DMS 273 treated with DMSO at 0.1 percent for 48 hours (cell line): ENCODE measurements around the gene XKR7.
"Not testable (repeated sequence)": the region's sequence is repeated elsewhere in the genome, so short reads cannot be mapped to it uniquely, and the experiment has no call there.

Experiments
- DNase-seq: peaks from one replicate; lab custom pipeline; 2025; lab: John Stamatoyannopoulos, UW

XKR7 gene

DNA sequence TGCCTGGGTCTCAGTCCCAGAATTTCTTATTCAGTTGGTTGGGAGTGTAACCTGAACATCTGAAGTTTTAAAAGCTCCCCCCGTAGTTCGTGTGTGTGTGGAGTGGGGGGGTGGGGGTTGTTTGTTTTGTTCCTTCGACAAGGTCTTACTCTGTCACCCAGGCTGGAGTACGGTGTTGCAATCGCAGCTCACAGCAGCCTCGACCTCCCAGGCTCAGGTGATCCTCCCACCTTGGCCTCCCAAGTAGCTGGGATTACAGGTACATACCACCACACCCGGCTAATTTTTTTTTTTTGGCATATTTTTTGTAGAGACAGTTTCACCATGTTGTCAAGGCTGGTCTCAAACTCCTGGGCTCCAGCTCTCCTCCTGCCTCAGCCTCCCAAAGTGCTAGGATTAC, 45.4 kb downstream of the XKR7 start:
- DNase-seq = no peak

DNA sequence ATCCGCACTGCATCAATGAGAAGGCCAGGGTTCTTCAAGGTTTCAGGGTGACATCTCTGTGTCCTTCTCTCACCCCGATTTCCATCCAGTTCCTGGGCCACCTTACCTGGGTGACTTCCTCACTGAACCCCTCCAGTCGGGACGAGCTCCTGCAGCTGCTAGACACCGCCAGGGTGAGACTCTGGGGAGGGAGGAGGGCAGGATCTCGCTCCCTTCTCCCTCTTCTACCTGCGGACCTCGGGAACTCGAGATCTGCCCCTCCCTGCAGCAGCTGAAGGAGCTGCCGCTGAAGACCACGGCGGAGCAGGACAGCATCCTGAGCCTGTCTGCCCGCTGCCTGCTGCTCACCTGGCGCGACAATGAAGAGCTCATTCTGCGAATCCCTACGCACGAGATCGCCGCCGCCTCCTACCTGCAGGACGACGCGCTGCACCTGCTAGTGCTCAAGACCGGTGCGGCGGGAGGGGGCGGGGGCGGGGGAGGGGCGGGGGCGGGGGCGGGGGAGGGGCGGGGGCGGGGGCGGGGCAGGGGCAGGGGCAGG, 49.8 kb downstream of the XKR7 start:
- no peak for DNase-seq

DNA sequence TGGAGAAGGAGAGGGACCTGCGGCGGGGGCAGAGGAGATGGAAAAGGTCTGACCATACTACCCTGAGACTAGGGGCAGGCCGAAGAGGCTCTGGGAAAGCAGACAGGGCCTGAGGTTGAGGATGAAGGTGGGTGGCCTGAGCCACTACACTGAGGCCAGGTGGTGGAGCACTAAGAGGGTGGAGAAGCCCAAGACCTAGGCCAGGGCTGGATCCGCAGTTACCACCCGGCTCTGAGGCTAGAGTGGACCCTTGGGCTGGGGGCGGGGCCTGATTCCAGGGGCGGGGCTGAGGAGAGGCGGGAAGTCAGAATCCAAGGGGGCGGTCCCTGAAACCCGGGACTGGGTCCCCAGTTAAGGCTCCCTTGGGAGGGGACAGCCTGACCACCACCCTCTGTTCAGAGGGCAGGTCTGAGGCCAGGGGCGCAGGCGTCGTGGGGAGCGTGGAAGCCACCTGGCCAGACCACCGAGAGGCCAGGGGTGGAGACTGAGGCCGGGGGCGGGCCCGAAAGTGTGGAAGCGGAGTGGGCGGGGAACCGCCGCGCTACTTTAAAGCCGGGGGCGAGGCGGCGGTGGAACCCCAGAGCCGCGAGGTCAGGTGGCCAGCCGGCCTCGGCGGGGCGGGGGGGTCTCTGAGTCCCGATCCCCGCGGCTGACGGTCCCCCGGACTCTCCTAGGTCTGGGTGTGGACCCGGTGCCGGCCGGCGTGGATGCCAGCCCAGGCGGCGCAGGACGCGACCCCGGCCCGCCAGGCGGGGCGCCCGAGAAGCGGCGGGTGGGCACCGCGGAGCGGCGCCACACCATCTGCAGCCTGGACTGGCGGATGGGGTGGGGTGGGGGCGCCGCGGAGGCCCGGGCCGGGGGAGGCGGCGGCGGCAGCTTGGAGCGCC, 50.6 kb downstream of the XKR7 start:
- DNase-seq = peak; percentile 71

DNA sequence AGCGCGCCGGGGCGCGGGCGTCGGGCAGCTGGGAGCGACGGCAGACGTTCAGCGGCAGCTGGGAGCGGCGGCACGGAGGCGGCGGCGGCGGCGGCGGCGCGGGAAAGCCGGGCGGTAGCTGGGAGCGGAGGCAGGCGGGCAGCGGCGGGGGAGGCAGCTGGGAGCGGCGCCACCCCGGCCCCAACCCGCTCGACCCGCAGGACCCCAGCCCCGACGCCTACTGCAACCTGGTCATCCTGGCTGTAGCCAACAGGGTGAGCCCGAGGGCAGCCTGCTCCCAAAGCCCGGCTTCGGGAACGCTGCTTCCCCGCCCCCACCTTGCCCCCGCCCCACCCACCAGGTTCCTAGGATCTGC, 51.2 kb downstream of the XKR7 start:
- peak; percentile 47 for DNase-seq

DNA sequence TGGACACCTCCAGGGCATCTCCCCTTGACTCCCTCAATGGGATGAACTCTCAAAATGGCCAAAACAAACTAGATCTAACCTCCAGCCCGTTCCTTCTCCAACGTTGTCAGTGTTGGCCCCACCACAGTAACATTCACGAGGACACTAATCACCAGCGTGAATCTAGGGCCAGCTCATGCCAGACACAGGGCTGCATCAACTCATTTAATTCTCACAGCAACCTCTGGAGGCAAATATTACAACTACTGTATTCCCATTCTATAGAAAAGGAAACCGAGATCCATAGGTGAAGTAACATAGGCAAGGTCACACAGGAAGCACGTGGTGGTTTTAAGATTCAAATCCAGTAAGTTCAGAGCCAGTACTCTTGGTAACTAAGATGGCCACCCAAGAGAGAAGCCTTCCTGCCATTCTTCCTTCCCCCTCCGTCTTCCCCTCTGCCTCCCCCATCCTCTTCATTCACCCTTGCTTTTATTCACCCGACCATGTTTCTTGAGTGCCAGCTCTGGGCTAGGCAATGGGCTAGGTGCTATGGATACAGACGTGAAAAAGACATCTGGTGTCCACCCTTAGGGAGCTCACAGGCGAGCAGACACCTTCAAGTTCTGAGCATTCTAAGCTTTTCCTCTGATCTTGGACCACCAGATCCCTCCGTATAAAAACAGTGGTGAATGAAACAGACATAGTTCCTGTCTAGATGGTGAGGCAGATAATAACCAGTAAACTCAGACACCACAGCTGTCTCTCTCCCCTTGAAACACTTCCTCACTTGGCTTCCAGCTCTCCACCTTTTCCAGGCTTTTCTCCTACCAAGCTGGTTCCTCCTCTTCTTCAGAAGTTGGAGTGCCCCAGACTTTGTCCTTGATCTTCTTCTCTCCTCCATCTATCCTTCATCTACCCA, 51.9 kb downstream of the XKR7 start:
- no peak for DNase-seq

DNA sequence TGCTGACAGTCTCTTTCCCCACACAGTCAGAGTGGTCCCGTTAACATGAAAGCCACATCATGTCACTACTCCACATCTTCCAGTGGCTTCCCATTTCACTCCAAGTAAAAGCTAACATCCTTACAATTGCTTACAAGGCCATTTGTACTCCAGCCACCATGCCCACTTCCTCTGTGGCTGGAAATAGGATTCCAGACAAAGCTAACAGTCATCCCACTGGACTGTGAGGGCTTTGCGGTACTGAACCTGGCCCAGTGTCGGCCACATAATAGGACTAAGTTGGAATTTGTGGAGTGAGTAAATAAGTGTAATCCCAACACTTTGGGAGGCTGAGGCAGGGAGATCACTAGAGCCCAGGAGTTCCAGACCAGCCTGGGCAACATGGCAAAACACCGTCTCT, 53.1 kb downstream of the XKR7 start:
- no peak for DNase-seq

DNA sequence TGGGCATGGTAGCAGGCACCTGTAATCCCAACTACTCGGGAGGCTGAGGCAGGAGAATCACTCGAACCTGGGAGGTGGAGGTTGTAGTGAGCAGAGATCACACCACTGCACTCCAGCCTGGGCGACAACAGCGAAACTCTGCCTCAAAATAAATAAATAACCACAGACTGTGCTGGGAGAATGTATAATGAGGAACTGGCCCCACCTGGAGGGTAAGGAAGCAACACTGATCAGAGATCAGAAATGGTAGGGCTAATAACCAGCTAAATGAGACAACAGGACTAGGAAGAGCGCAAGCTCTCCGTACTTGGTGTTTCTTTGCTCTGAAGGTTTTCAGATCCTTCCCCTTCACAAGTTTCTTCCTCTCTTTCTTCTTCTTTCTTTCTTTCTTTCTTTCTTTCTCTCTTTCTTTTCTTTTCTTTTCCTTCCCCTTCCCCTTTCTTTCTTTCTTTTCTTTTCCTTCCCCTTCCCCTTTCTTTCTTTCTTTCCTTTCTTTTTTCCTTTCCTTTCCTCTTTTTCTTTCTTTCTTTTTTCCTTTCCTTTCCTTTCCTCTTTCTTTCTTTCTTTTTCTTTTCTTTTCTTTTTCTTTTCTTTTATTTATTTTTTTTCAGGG, 56.8 kb downstream of the XKR7 start:
- no peak for DNase-seq

DNA sequence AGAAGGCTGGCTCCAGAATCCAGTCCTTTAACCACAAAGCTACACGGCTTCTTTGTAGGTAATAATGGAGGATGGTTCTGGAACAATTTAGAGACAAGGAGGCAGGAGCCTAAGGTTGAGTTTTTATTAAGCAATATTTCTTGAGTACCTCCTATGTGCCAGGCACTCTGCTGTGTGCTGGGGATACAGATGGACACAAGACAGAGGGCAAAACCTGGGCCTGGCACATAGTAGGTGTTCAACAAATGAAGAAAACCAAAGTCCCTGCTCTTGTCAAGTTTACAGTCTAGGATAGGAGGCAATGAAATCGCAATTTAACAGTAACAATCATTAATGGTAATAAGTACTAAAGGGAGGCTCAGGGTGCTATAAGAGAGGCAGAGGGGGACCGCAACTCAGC, 59.7 kb downstream of the XKR7 start:
- DNase-seq = no peak

DNA sequence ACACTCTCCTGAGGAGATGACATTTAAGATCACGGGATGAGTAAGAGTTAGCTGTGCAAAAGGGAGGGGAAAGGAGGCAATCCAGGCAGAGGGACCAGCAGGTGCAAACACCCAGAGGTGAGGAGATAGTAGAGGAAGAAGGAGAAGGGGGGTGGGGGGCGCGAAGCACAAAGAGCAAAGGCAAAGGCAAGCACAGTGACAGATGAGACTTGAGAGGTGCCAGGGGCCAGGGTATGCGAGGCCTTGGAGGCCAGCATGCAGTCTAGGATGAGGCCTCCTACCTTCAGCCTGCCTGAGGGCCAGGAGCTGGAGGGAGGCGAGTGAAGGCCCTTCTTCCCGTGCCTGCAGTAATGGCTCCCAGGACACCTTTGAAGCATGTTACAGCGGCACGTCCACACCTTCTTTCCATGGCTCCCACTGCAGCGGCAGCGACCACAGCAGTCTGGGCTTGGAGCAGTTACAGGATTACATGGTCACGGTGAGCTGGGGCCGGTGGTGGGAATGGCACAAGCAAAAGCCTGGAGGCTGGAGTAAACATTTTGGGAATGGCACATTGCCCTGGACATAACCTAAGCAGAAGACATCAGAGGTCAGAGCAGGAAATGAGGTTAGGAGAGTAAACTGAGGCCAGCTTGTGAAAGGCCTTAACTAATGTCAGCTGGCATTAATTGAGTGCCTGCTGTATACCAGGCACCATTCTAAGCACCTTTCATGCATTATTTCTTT, 60.9 kb downstream of the XKR7 start:
- no peak for DNase-seq

DNA sequence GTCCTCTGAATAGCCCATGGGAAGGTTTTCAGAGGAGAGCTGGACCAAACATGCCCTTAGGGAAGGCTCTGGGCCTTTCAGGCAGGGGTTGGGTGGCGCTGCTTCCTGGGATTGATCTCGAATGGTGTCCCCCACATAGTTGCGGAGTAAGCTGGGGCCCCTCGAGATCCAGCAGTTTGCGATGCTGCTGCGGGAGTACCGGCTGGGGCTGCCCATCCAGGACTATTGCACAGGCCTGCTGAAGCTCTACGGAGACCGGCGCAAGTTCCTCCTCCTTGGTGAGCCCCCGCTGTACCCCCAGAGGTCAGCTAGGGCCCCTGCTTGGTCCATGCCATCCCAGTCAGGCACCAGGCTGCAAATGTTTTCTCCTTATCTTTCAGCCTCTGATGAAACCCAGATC, 61.6 kb downstream of the XKR7 start:
- no peak for DNase-seq

DNA sequence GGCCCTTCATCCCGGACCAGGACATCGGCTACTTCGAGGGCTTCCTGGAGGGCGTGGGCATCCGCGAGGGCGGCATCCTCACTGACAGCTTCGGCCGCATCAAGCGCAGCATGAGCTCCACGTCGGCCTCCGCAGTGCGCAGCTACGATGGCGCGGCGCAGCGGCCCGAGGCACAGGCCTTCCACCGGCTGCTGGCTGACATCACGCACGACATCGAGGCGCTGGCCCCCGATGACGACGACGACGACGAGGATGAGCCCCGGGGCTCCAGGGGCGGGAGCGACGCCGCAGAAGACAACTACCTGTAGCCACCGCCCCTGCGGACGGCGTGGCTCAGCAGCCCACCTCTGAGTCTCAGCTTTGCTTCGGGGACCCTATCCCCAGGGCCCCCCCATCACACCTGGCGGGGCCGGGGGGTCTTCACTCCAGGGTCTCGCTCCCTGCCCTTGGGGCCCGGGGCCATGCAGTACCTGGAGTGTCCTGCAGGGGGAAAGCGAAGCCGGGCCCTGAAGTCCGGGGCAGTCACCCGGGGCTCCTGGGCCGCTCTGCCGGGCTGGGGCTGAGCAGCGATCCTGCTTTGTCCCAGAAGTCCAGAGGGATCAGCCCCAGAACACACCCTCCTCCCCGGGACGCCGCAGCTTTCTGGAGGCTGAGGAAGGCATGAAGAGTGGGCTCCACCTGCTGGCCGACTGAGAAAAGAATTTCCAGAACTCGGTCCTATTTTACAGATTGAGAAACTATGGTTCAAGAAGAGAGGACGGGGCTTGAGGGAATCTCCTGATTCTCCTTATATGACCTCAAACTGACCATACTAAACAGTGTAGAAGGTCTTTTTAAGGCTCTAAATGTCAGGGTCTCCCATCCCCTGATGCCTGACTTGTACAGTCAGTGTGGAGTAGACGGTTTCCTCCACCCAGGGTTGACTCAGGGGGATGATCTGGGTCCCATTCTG, 63.3 kb downstream of the XKR7 start:
- DNase-seq = peak; percentile 83

DNA sequence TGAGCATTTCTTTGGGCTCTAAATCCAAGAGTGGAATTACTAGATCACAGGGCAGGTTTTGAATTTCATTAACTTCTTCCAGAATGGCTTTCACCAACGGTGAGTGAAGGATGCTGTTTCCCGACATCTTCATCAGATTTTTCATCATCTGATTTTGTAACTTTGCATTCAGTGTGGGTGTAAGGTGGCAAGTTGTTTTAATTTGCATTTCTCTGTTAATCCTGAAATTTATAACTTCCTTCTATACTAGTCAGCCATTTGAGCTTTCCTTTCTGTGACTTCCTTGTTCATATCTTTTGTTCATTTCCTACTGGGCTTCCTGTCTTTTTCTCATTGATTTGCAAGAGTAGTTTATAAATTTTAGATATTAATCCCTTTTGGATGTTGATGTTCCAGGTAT, 65.4 kb downstream of the XKR7 start:
- no peak for DNase-seq

DNA sequence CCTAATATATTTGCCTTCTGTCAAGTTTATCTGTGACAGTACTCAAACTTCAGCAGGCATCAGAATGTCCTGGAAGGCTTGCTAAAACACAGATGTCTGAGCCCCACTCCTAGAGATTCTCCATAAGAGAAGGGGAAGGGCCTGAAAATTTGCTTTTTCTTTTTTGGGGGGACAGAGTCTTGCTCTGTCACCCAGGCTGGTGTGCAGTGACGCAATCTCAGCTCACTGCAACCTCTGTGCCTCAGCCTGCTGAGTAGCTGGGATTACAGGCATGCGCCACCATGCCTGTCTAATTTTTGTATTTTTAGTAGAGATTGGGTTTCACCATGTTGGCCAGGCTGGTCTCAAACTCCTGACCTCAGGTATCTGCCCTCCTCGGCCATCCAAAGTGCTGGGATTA, 65.8 kb downstream of the XKR7 start:
- DNase-seq = not testable (repeated sequence)

DNA sequence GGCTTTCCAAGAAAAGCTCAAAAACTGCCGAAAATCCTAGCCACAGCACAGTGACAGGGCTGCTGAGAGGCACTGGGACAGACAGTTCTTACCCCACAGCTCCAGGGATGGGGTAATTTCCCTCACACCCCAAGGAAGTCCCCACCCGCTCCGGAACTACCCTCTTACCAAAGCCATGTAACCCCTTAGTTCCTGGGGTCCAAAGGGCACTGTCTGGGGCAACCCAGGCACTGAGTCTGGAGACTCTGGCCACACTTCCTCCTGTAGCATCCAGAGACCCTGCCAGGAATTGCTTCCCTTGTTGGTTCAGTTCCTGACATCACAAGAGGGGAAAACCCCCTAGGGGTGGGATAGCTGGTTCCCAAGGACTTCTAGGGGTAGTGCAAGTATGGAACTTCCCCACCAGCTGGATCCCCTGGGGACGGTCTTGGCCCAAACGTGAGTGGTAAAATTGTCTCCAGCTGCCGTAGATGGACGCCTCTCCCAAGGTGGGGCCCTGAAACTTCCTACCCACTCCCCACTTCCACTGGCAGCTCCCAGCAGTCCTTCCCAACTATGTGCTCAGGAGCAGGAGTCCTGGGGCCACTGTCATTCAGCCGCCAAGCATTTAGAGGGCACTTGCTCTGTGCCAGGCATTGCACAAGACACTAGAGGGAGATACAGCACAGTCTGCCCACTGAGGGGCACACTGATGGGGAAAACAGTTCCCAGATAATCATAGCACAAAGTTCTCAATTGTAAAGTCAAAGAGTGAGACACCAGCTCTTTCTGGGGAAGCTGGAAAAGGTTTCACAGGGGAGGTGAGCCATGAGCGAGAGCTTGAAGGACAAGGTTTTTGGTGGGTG, 66.9 kb downstream of the XKR7 start:
- DNase-seq = no peak

DNA sequence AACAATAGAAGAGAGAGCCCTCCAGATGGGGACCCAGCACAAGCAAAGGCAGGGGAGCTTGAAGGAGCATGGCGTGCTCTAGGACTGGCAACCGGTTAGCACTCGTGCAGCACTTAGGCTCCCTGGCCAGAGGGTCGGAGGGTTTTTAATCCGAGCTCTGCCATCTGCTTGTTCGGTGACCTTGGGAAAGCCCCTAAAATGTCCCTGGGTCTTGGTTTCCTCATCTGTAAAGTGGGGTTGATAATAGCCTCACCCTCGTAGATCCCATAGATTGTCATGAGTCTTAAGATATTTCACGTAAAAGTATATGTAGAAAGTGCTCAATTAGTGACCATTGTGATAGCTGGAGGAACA, 67.5 kb downstream of the XKR7 start:
- no peak for DNase-seq

DNA sequence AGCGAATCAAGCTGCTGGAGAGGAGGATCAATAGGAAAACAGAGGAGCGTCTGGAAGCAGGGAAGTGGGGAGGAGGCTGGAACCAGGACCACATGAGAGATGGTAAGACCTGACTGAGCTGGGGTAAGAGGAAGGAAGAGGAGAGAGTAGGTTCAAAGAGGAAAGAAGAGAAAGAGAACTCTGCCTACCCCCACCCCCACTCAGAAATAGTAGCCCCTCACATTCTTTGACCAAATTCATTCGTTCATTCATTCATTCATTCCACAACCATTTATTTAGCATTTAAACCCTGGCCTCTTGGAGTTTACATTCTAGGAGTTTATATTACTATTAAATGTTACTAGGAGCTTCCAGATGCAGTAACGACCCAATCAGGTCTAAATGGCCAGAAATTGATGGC, 68.3 kb downstream of the XKR7 start:
- no peak for DNase-seq

DNA sequence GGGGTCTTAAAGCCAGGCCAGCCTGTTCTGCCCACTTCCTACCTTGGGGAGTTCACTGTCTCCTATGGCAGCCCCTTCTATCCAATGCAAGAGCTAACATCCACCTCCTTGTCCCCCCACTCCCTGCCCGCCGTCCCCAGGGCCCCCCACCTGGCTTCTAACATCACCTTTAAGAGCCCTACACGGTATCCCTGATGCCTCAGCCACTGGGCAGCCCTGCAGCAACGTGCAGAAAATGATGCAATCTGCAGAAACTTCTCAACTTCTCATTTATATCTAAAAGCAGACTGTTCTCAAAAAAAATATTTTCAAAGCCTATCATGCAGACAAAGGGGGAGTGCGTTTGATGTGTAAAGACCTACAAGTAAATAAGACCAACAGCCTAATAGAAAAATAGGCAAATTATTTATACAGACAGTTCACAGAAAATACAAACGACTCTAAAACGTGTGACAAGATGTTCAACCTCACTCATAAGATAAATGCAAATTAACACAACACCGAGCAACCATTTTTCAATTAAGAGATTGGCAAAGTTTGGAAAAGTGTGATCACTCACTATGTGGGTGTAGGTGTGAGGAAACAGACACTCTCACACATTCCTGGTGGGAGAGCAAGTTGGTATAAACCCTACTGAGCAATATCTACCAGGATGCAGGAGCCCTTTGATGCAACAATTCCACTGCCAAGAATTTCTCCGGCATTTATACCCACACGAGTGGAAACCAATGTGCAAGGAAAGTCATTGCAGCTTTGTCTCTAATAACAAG, 69.0 kb downstream of the XKR7 start:
- no peak for DNase-seq

DNA sequence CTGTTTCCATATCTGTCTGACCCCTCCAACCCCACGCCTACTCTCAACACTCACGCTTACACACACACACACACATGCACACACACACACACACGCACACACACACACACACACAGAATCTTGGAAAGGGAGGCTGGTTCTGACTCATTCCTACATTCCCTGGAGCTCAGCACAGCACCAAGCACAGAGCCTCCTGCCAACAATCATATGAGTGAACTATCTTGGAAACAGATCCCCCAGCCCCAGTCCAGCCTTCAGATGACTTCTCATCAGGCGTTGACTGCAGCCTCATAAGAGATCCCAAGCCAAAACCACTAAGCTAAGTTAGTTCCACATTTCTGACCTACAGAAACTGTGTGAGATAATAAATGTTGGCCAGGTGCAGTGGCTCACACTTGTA, 70.0 kb downstream of the XKR7 start:
- DNase-seq = no peak
